ENCODE measurements around the gene SERPINB3. TPM values are rescaled to one million over a fixed set of nuclear protein-coding genes. Genes with fewer than 3 reads are reported as not detected.
"Not testable (repeated sequence)": the region's sequence is repeated elsewhere in the genome, so short reads cannot be mapped to it uniquely, and the experiment has no call there.

SERPINB3 gene
- polyA plus RNA-seq, 3 donors = 0.13 TPM; not detected in 2

GRCh38 chr18:63648241-63648640 lies 13.5 kb downstream of the SERPINB3 start:
- no peak for DNase-seq

- no peak for DNase-seq
Measured at GRCh38 chr18:63646936-63647335, 14.8 kb downstream of the SERPINB3 start.

GRCh38 chr18:63644694-63645093 lies 17.0 kb downstream of the SERPINB3 start:
- not testable (repeated sequence) for DNase-seq

GRCh38 chr18:63644142-63644541 lies 17.6 kb downstream of the SERPINB3 start, which contains the start of gene SERPINB4:
Gene SERPINB4, minus strand, starts transcription at chr18:63644256. Its CDS starts 679 bp downstream, at chr18:63643577.
- DNase-seq = not testable (repeated sequence)

GRCh38 chr18:63642668-63643356 lies 18.9 kb downstream of the SERPINB3 start:
- not testable (repeated sequence) for DNase-seq

GRCh38 chr18:63641157-63641680 lies 20.5 kb downstream of the SERPINB3 start:
- not testable (repeated sequence) for DNase-seq

GRCh38 chr18:63637703-63638102 lies 24.0 kb downstream of the SERPINB3 start:
- no peak for DNase-seq

- no peak for DNase-seq
Measured at GRCh38 chr18:63627819-63628218, 33.9 kb downstream of the SERPINB3 start.

GRCh38 chr18:63626431-63626830 lies 35.3 kb downstream of the SERPINB3 start:
- DNase-seq = no peak

- DNase-seq = no peak
Measured at GRCh38 chr18:63624863-63625262, 36.8 kb downstream of the SERPINB3 start.

GRCh38 chr18:63619661-63620060 lies 42.0 kb downstream of the SERPINB3 start:
- no peak for DNase-seq

GRCh38 chr18:63617915-63618234 lies 43.8 kb downstream of the SERPINB3 start:
- DNase-seq = no peak

GRCh38 chr18:63617049-63617914 lies 44.4 kb downstream of the SERPINB3 start:
- no peak for DNase-seq

- no peak for DNase-seq
Measured at GRCh38 chr18:63613420-63613819, 48.3 kb downstream of the SERPINB3 start.

- no peak for DNase-seq
Measured at GRCh38 chr18:63606526-63606925, 55.2 kb downstream of the SERPINB3 start.

Other genes starting within 250 kb of the SERPINB3 start
- gene VPS4B, start 239.4 kb downstream of the SERPINB3 start, polyA plus RNA-seq (ENCODE audit: insufficient read length in 3 of 3) = 10 to 100 TPM; 48.0 to 68.8 (median 57.7) TPM
- gene SERPINB5, start 184.9 kb downstream of the SERPINB3 start, polyA plus RNA-seq (ENCODE audit: insufficient read length in 3 of 3) = not detected
- not detected for gene SERPINB12, start 119.5 kb downstream of the SERPINB3 start, polyA plus RNA-seq (ENCODE audit: insufficient read length in 3 of 3)
- not detected for gene SERPINB13, start 74.5 kb downstream of the SERPINB3 start, polyA plus RNA-seq (ENCODE audit: insufficient read length in 3 of 3)
- under 1 TPM in 1 of 3 donors, not detected in 2; 0.19 TPM for gene SERPINB4, start 17.6 kb downstream of the SERPINB3 start, polyA plus RNA-seq (ENCODE audit: insufficient read length in 3 of 3)
- gene SERPINB11, start 41.1 kb upstream of the SERPINB3 start, polyA plus RNA-seq (ENCODE audit: insufficient read length in 3 of 3) = not detected
- under 1 TPM; 0.43 to 0.68 (median 0.61) TPM for gene SERPINB7, start 113.5 kb upstream of the SERPINB3 start, polyA plus RNA-seq (ENCODE audit: insufficient read length in 3 of 3)
- under 1 TPM in 1 of 3 donors, not detected in 2; 0.14 TPM for gene SERPINB2, start 225.8 kb upstream of the SERPINB3 start, polyA plus RNA-seq (ENCODE audit: insufficient read length in 3 of 3)
- under 1 TPM in 2 of 3 donors, not detected in 1; 0.04 to 0.22 TPM for gene SERPINB10, start 246.1 kb upstream of the SERPINB3 start, polyA plus RNA-seq (ENCODE audit: insufficient read length in 3 of 3)

Data from renal pelvis (tissue), 4 donors.